Activated T-helper 1 cell treated with Interleukin-2 at 50 U/mL for 16 hours (primary cell): ENCODE measurements around the gene MRRF.

Experiments
- DNase-seq: peaks from one replicate; pipeline ENCODE4 v3.0.0-alpha.2; 2020; ENCODE audit warnings: low read depth

Gene MRRF

GRCh38 chr9:122333169-122333808 lies 68.6 kb downstream of the MRRF start:
- DNase-seq = no peak

GRCh38 chr9:122334916-122335315 lies 70.2 kb downstream of the MRRF start:
- no peak for DNase-seq

GRCh38 chr9:122336189-122336588 lies 71.5 kb downstream of the MRRF start:
- no peak for DNase-seq

- DNase-seq = no peak
Observed at GRCh38 chr9:122336866-122337555, 72.3 kb downstream of the MRRF start.

- DNase-seq = no peak
Observed at GRCh38 chr9:122337556-122337929, 72.9 kb downstream of the MRRF start.

- DNase-seq = no peak
Observed at GRCh38 chr9:122338536-122338935, 73.9 kb downstream of the MRRF start.

- no peak for DNase-seq
Observed at GRCh38 chr9:122338994-122339393, 74.3 kb downstream of the MRRF start.

GRCh38 chr9:122339579-122339978 lies 74.9 kb downstream of the MRRF start:
- no peak for DNase-seq

- DNase-seq = no peak
Observed at GRCh38 chr9:122340161-122340560, 75.5 kb downstream of the MRRF start.

- DNase-seq = no peak
Observed at GRCh38 chr9:122342323-122343050, 77.8 kb downstream of the MRRF start.

GRCh38 chr9:122346478-122347347 lies 82.0 kb downstream of the MRRF start:
- no peak for DNase-seq

GRCh38 chr9:122347348-122348287 lies 82.9 kb downstream of the MRRF start:
- no peak for DNase-seq

- DNase-seq = no peak
Observed at GRCh38 chr9:122348288-122348777, 83.7 kb downstream of the MRRF start.

GRCh38 chr9:122348791-122349190 lies 84.1 kb downstream of the MRRF start:
- DNase-seq = no peak

GRCh38 chr9:122349201-122349600 lies 84.5 kb downstream of the MRRF start:
- no peak for DNase-seq

GRCh38 chr9:122350577-122351355 lies 86.1 kb downstream of the MRRF start:
- peak; percentile 55 for DNase-seq

GRCh38 chr9:122354536-122355199 lies 90.0 kb downstream of the MRRF start:
- DNase-seq = no peak

- no peak for DNase-seq
Observed at GRCh38 chr9:122355336-122355875, 90.7 kb downstream of the MRRF start.

GRCh38 chr9:122356627-122357026 lies 91.9 kb downstream of the MRRF start:
- no peak for DNase-seq
